GM21390 (cell line): ENCODE results near the gene SMCP.

ENCODE experiments used
- ATAC-seq: cut with Tn5 transposase; IDR thresholded peaks from one replicate; pipeline ENCODE4 v1.9.1; 2021; ENCODE audit not compliant: unreplicated experiment

The SMCP gene

GRCh38 chr1:152886085-152886484 is 8.0 kb downstream of the SMCP start:
- ATAC-seq, result no peak

GRCh38 chr1:152886758-152887409 is 8.8 kb downstream of the SMCP start:
- no peak for ATAC-seq

GRCh38 chr1:152888126-152888525 is 10.0 kb downstream of the SMCP start:
- ATAC-seq, result no peak

- no peak for ATAC-seq
Observed at GRCh38 chr1:152899027-152899426, 20.9 kb downstream of the SMCP start.

GRCh38 chr1:152899883-152900282 is 21.8 kb downstream of the SMCP start:
- ATAC-seq, result no peak

GRCh38 chr1:152901631-152902030 is 23.5 kb downstream of the SMCP start:
- ATAC-seq, result no peak

GRCh38 chr1:152902636-152903035 is 24.5 kb downstream of the SMCP start:
- ATAC-seq, result no peak

GRCh38 chr1:152904688-152905440 is 26.7 kb downstream of the SMCP start:
- no peak for ATAC-seq

- no peak for ATAC-seq
Observed at GRCh38 chr1:152906023-152906565, 28.0 kb downstream of the SMCP start.

GRCh38 chr1:152907686-152908601 is 29.8 kb downstream of the SMCP start, which contains the start of gene IVL:
IVL (plus strand) TSS chr1:152908546; CDS start chr1:152909798, 1,252 bp downstream.
- ATAC-seq, result peak; percentile 44

GRCh38 chr1:152909206-152909605 is 31.1 kb downstream of the SMCP start:
- ATAC-seq, result no peak

- no peak for ATAC-seq
Observed at GRCh38 chr1:152912471-152912870, 34.3 kb downstream of the SMCP start.

GRCh38 chr1:152912900-152913299 is 34.8 kb downstream of the SMCP start:
- no peak for ATAC-seq

GRCh38 chr1:152917794-152918193 is 39.7 kb downstream of the SMCP start:
- ATAC-seq, result no peak

- ATAC-seq, result no peak
Observed at GRCh38 chr1:152919071-152919470, 40.9 kb downstream of the SMCP start.

GRCh38 chr1:152924191-152924590 is 46.1 kb downstream of the SMCP start:
- no peak for ATAC-seq

GRCh38 chr1:152926091-152926490 is 48.0 kb downstream of the SMCP start:
- no peak for ATAC-seq

GRCh38 chr1:152928671-152929070 is 50.5 kb downstream of the SMCP start:
- no peak for ATAC-seq

- no peak for ATAC-seq
Observed at GRCh38 chr1:152932170-152932811, 54.2 kb downstream of the SMCP start.

GRCh38 chr1:152933196-152933595 is 55.1 kb downstream of the SMCP start:
- no peak for ATAC-seq
